Esophagus squamous epithelium (tissue), 5 donors: Measurements from ENCODE around the gene SIRT5. TPM values are rescaled to one million over a fixed set of nuclear protein-coding genes. Genes with fewer than 3 reads are reported as not detected.

Source experiments
- DNase-seq: peaks from one replicate; lab custom pipeline; 2025; lab: John Stamatoyannopoulos, UW
- H3K27ac ChIP-seq, 4 donors: fragments of 200-600 bp; sonication (generic); one replicate each; pipeline ENCODE4 v1.5.1; 2016 to 2019; ENCODE audit warnings: mild to moderate bottlenecking in 1 of 4
- H3K27me3 ChIP-seq, 4 donors: fragments of 200-600 bp; sonication (generic); 1 replicate in 3 of 4; 2 replicates in 1 of 4; pipeline versions ENCODE4 v1.5.1 to v1.6.0; 2017 to 2021; ENCODE audit warnings: antibody characterized with exemption in 1 of 4
- H3K36me3 ChIP-seq, 3 donors: fragments of 200-600 bp; sonication (generic); one replicate each; pipeline ENCODE4 v1.5.1; 2016 to 2019
- H3K4me1 ChIP-seq, 3 donors: fragments of 200-600 bp; sonication (generic); one replicate each; pipeline ENCODE4 v1.5.1; 2017 to 2019
- H3K4me3 ChIP-seq, 4 donors: fragments of 200-600 bp; sonication (generic); 1 replicate in 3 of 4; 2 replicates in 1 of 4; pipeline ENCODE4 v1.5.1; 2016 to 2019; ENCODE audit warnings: mild to moderate bottlenecking in 2 of 4, moderate library complexity in 1 of 4
- H3K9me3 ChIP-seq, 3 donors: fragments of 200-600 bp; sonication (generic); one replicate each; pipeline ENCODE4 v1.5.1; 2016 to 2019
- CTCF ChIP-seq, 6 experiments: fragments of 450-650 bp in 4 of 6; fragments of 200-600 bp in 2 of 6; sonication (generic) in 2 of 6; IDR thresholded peaks; one replicate each; pipeline ENCODE4 v1.5.1; 2016 to 2019; ENCODE audit warnings: antibody characterized with exemption in 6 of 6, mild to moderate bottlenecking in 4 of 6, moderate library complexity in 4 of 6
- POLR2A ChIP-seq, 4 donors: fragments of 450-650 bp; IDR thresholded peaks; one replicate each; pipeline ENCODE4 v1.6.1; 2017; ENCODE audit warnings: antibody characterized with exemption in 4 of 4, mild to moderate bottlenecking in 4 of 4, moderate library complexity in 3 of 4
- WGBS, 2 donors: methylation state at CpG; one replicate each; pipeline ENCODE4 v1.1.5; 2018; 5-methylcytosine and 5-hydroxymethylcytosine counted together
- intact Hi-C: fragments of 100-400 bp; cut with DNase I; formaldehyde crosslinking; loops from one replicate; pipeline ENCODE4 v1.15.0; 2022
- total RNA-seq, 4 donors: library from RNA; depleted of rRNA; stranded (reverse); fragments of >200 nt; gene quantifications; one replicate each; pipeline ENCODE4 v1.1.0, GENCODE V29; 2016
- donor health status: DM: yes; HTN: yes; CAD: no.

SIRT5 gene
- total RNA-seq, 4 donors from 2014 or later, result 4.1 to 10.7 (median 5.6) TPM

GRCh38 chr6:13535306-13535705, 39.1 kb upstream of the SIRT5 start:
- 87 to 91% methylated on average over 3 of the region's 3 CpGs for WGBS, 2 donors
- DNase-seq, result no peak

GRCh38 chr6:13536796-13537526, 37.4 kb upstream of the SIRT5 start:
- Histone ChIP-seq H3K4me1 (peaks cover 0 to 6% (median 0%) of the 10 kb centered on the region in 3 donors), H3K27me3 (no peaks in the 10 kb centered on the region), H3K4me3 (no peak overlapping the region), H3K9me3 (no peaks in the 10 kb centered on the region), H3K36me3 (no peaks in the 10 kb centered on the region), H3K27ac (no peak overlapping the region)
- 81 to 95% methylated on average over 4 of the region's 4 CpGs for WGBS, 2 donors
- intact Hi-C loops, result no loop called here
- TF ChIP-seq POLR2A (IDR thresholded peaks at IDR 0.05), result no peak
- TF ChIP-seq CTCF (IDR thresholded peaks at IDR 0.05), result no peak
- no peak for DNase-seq

More at GRCh38 chr6:13535306-13535705, 39.1 kb upstream of the SIRT5 start:
- no peak overlapping the region for H3K27ac ChIP-seq
- peaks cover 0 to 6% (median 0%) of the 10 kb centered on the region in 3 donors for H3K4me1 ChIP-seq
- H3K27me3 ChIP-seq, result no peaks in the 10 kb centered on the region
- TF ChIP-seq CTCF (IDR thresholded peaks at IDR 0.05), result no peak
- no peak for TF ChIP-seq POLR2A (IDR thresholded peaks at IDR 0.05)
- no peaks in the 10 kb centered on the region for H3K9me3 ChIP-seq
- no peaks in the 10 kb centered on the region for H3K36me3 ChIP-seq
- no peak overlapping the region for H3K4me3 ChIP-seq
- intact Hi-C loops, result no loop called here

- H3K27ac ChIP-seq, result no peak overlapping the region
- intact Hi-C loops, result no loop called here
Observed at GRCh38 chr6:13537527-13537897, 36.9 kb upstream of the SIRT5 start.

GRCh38 chr6:13538084-13538483, 36.3 kb upstream of the SIRT5 start:
- 52% methylated on average over 2 of the region's 2 CpGs for WGBS, 2 donors
- no peak overlapping the region for H3K27ac ChIP-seq
- no peaks in the 10 kb centered on the region for H3K36me3 ChIP-seq
- no peak overlapping the region for H3K4me3 ChIP-seq
- TF ChIP-seq POLR2A (IDR thresholded peaks at IDR 0.05) (no peak), CTCF (IDR thresholded peaks at IDR 0.05) (peak in 5 of 6 experiments; percentile 34 to 64 (median 42))
- intact Hi-C loops, result no loop called here
- H3K4me1 ChIP-seq, result peaks cover 0 to 6% (median 0%) of the 10 kb centered on the region in 3 donors
- no peak for DNase-seq
- no peaks in the 10 kb centered on the region for H3K9me3 ChIP-seq
- no peaks in the 10 kb centered on the region for H3K27me3 ChIP-seq

More at GRCh38 chr6:13537527-13537897, 36.9 kb upstream of the SIRT5 start:
- no peak for DNase-seq
- no peaks in the 10 kb centered on the region for H3K9me3 ChIP-seq
- no peaks in the 10 kb centered on the region for H3K27me3 ChIP-seq
- TF ChIP-seq POLR2A (IDR thresholded peaks at IDR 0.05) (no peak), CTCF (IDR thresholded peaks at IDR 0.05) (no peak)
- no peak overlapping the region for H3K4me3 ChIP-seq
- 60 to 63% methylated on average over 2 of the region's 2 CpGs for WGBS, 2 donors
- peaks cover 0 to 6% (median 0%) of the 10 kb centered on the region in 3 donors for H3K4me1 ChIP-seq
- no peaks in the 10 kb centered on the region for H3K36me3 ChIP-seq

- no peak for DNase-seq
- no peak overlapping the region for H3K4me3 ChIP-seq
- no peaks in the 10 kb centered on the region for H3K27me3 ChIP-seq
- no peaks in the 10 kb centered on the region for H3K36me3 ChIP-seq
- H3K27ac ChIP-seq, result no peak overlapping the region
- TF ChIP-seq CTCF (IDR thresholded peaks at IDR 0.05) (no peak), POLR2A (IDR thresholded peaks at IDR 0.05) (no peak)
- no peaks in the 10 kb centered on the region for H3K9me3 ChIP-seq
- WGBS, 2 donors, result 76 to 88% methylated on average over 3 of the region's 3 CpGs
- peaks cover 0 to 6% (median 0%) of the 10 kb centered on the region in 3 donors for H3K4me1 ChIP-seq
- intact Hi-C loops, result no loop called here
Observed at GRCh38 chr6:13538600-13538999, 35.8 kb upstream of the SIRT5 start.
